ENCODE data around the gene LRPAP1.
"Not testable (repeated sequence)": the region's sequence is repeated elsewhere in the genome, so short reads cannot be mapped to it uniquely, and the experiment has no call there.

Gene LRPAP1

GRCh38 chr4:3513807-3514206, 18.4 kb downstream of the LRPAP1 start:
- no peak for DNase-seq
- in situ Hi-C loops (cut with HindIII; ENCODE audit: low pct_ligation_motif_present, low pct_unique_long_range_greater_than_20kb, low sequenced_read_pairs): no loop called here

DNA sequence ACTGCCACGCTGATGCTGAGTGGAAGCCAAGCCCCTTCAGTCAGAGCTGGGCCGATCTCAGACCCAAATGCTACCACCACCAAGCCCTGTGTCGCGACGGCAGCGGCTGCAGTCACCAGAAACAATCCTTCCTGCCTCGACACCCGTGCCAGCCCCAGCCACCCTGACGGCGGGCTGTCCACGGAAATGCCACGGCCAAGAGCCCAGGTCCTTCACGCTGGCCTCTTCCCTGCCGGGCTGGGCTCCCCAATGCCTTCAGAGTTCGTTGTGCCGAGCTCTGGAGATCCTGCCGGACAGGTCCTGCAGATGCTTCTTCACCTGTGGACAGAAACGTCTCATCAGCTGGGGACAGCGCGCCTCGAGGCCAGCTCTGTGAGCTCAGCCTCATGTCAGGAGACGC, 19.5 kb downstream of the LRPAP1 start:
- in situ Hi-C loops (cut with HindIII; ENCODE audit: low pct_ligation_motif_present, low pct_unique_long_range_greater_than_20kb, low sequenced_read_pairs): no loop called here
- DNase-seq: no peak

DNA sequence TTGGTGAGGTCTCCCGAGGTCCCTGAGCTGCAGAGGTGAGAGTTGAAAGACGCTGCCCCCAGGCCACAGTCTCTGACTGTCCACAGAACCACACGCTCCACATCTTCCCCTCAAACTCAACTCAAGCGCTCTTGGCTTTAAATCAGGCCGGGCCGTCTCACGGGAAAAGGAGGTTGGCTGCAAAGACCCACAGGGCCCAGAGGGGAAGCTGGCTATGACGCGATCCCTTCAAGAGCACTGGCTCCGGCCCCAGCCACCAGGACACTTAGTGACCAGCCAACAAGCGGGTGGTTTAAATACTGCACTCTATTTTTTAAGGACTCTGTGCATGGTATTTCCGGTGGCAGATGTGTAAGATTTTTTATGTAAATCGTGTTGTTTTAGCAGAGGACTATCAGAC, 19.9 kb downstream of the LRPAP1 start:
- in situ Hi-C loops (cut with HindIII; ENCODE audit: low pct_ligation_motif_present, low pct_unique_long_range_greater_than_20kb, low sequenced_read_pairs): no loop called here
- DNase-seq: no peak

DNA sequence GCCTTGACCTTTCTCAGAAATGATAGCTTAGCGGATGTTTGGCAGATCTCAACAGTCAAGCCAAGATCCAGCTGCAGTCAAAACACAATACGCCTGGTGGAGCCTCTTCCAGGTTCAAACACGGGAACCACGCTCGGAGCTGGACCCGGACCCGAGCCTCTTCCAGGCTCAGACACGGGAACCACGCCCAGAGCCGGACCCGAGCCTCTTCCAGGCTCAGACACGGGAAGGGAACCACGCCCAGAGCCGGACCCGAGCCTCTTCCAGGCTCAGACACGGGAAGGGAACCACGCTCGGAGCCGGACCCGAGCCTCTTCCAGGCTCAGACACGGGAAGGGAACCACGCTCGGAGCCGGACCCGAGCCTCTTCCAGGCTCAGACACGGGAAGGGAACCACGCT, 20.6 kb downstream of the LRPAP1 start:
- DNase-seq; in situ Hi-C loops (cut with HindIII; ENCODE audit: low pct_ligation_motif_present, low pct_unique_long_range_greater_than_20kb, low sequenced_read_pairs): not testable (repeated sequence)

GRCh38 chr4:3511187-3511586, 21.0 kb downstream of the LRPAP1 start:
- in situ Hi-C loops (cut with HindIII; ENCODE audit: low pct_ligation_motif_present, low pct_unique_long_range_greater_than_20kb, low sequenced_read_pairs): no loop called here

GRCh38 chr4:3510481-3510880, 21.7 kb downstream of the LRPAP1 start:
- in situ Hi-C loops (cut with HindIII; ENCODE audit: low pct_ligation_motif_present, low pct_unique_long_range_greater_than_20kb, low sequenced_read_pairs): no loop called here
- DNase-seq: no peak

More at GRCh38 chr4:3511187-3511586, 21.0 kb downstream of the LRPAP1 start:
- DNase-seq: no peak

DNA sequence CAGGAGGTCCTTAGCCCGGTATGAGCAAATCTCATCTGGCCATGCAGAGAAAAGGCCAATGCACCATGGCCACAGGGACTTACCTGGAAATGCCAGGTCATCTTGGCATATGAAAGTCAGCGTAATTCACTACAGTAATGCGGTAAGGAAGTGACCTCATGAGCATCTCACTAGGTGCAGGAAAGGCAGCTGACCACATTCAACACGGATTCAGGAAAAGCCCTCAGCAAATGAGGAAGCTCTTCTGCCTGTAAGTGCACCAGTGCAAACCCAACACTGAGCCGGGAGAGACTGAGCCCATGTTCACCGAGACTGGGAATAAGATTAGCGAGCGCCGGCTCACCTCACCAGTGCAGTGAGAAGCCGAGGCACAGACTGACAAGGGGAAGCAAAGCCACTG, 23.7 kb downstream of the LRPAP1 start:
- no peak for DNase-seq
- in situ Hi-C loops (cut with HindIII; ENCODE audit: low pct_ligation_motif_present, low pct_unique_long_range_greater_than_20kb, low sequenced_read_pairs): no loop called here

GRCh38 chr4:3505231-3505630, 27.0 kb downstream of the LRPAP1 start:
- in situ Hi-C loops (cut with HindIII; ENCODE audit: low pct_ligation_motif_present, low pct_unique_long_range_greater_than_20kb, low sequenced_read_pairs): no loop called here

DNA sequence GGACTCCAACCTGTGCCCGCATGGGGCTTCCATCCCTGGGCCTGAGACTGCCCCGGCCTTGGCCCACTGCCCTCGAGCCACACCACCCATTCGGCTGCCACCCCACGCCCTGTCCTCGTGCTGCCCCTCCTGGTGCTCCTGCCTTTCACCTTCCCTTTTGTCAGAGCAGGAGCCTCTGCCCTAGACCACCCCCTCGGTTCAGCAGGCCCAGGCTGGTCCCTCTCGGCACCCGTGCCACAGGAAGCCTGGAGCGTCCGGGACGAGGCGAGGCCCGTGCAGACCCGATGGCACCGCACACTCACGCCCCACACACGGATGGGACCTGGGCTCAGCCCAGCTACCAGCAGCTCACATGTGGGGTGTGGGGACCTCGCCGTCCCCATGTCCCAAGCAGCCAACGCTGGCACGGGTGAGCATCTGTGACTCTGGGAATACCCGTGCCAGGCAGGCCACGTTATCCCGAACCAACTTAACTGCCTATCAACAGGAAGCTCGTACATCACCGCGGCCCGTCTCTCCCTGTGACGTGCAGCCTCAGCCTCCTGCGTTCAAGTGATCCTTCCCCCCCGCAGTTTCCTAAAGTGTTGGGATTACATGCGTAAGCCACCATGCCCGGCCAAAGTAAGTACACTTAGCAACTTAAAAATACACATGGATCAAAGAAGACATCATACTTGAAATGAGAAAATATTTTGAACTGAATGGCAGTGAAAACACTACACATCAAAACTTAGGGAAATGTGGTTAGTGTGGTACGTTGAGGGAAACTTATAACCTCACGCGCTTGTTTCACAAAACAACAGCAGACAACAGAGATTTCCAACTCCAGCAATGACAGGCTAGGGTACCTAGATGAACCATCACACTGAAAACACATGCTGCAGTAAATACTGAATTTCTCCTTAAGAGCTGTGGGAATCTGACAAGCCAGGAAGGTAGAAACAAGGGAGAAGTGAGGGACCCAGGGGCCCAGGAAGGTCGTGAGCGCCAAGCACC, 29.0 kb downstream of the LRPAP1 start:
- in situ Hi-C loops (cut with HindIII; ENCODE audit: low pct_ligation_motif_present, low pct_unique_long_range_greater_than_20kb, low sequenced_read_pairs): no loop called here
- DNase-seq: no peak

More at GRCh38 chr4:3505231-3505630, 27.0 kb downstream of the LRPAP1 start:
- no peak for DNase-seq

- no peak for DNase-seq
- in situ Hi-C loops (cut with HindIII; ENCODE audit: low pct_ligation_motif_present, low pct_unique_long_range_greater_than_20kb, low sequenced_read_pairs): no loop called here
Observed at GRCh38 chr4:3501825-3502425, 30.3 kb downstream of the LRPAP1 start.

- in situ Hi-C loops (cut with HindIII; ENCODE audit: low pct_ligation_motif_present, low pct_unique_long_range_greater_than_20kb, low sequenced_read_pairs): no loop called here
- DNase-seq: no peak
Observed at GRCh38 chr4:3501126-3501824, 30.9 kb downstream of the LRPAP1 start.

GRCh38 chr4:3500634-3501101, 31.6 kb downstream of the LRPAP1 start:
- DNase-seq: no peak
- in situ Hi-C loops (cut with HindIII; ENCODE audit: low pct_ligation_motif_present, low pct_unique_long_range_greater_than_20kb, low sequenced_read_pairs): no loop called here

- in situ Hi-C loops (cut with HindIII; ENCODE audit: low pct_ligation_motif_present, low pct_unique_long_range_greater_than_20kb, low sequenced_read_pairs): no loop called here
- DNase-seq: no peak
Observed at GRCh38 chr4:3500111-3500510, 32.1 kb downstream of the LRPAP1 start.

DNA sequence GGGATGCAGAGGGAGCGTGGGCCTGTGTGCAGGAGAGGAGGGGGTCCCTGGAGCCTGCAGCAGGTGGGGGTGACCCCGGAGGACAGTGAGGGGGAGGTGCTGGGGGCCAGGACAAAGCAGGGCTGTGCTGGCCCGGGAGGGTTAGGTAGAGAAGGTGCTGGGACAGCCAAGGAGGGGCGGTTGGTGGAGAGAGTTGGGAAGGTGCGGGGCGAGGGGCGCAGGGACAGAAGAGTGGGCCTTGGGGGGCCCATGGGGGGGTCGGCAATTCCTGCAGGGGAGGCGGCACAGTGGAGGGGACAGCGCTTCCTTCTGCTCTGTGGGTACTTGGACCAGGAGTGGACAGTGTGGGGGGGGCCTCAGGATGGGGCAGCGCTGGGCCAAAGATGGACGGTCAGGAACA, 32.5 kb downstream of the LRPAP1 start:
- in situ Hi-C loops (cut with HindIII; ENCODE audit: low pct_ligation_motif_present, low pct_unique_long_range_greater_than_20kb, low sequenced_read_pairs): no loop called here
- no peak for DNase-seq

DNA sequence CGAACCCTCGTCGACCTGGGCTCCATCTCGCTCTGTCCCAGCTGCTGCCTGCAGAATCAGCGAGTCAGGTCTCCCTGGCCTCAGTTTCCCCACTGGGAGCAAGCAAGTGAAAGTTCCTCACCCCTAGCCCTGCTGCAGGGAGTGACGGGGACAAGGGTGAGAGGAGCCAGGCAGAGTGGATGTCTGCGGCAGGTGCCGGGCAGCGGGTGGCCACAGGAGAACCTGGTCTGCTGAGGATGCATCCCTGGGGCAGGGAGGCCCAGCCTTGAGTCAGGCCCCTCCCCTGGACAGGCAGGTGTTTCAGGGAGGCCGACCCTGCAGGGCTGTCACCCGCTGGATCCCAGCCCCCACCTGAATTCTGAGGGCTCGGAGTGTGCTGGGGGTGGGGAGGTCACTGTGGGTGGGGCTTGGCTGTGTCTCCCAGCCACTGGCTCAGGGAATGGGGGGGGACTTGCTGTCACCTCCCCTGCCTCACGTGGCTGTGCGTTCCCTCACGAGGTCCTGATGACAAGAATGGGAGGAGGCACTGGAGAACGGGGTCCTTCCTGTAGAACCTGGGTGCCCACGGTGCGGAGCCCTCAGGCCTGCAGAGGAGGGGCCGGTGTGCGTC, 33.2 kb downstream of the LRPAP1 start:
- in situ Hi-C loops (cut with HindIII; ENCODE audit: low pct_ligation_motif_present, low pct_unique_long_range_greater_than_20kb, low sequenced_read_pairs): no loop called here
- DNase-seq: no peak

- in situ Hi-C loops (cut with HindIII; ENCODE audit: low pct_ligation_motif_present, low pct_unique_long_range_greater_than_20kb, low sequenced_read_pairs): no loop called here
- DNase-seq: no peak
Observed at GRCh38 chr4:3498407-3498806, 33.8 kb downstream of the LRPAP1 start.

- in situ Hi-C loops (cut with HindIII; ENCODE audit: low pct_ligation_motif_present, low pct_unique_long_range_greater_than_20kb, low sequenced_read_pairs): no loop called here
Observed at GRCh38 chr4:3497523-3498389, 34.5 kb downstream of the LRPAP1 start.

DNA sequence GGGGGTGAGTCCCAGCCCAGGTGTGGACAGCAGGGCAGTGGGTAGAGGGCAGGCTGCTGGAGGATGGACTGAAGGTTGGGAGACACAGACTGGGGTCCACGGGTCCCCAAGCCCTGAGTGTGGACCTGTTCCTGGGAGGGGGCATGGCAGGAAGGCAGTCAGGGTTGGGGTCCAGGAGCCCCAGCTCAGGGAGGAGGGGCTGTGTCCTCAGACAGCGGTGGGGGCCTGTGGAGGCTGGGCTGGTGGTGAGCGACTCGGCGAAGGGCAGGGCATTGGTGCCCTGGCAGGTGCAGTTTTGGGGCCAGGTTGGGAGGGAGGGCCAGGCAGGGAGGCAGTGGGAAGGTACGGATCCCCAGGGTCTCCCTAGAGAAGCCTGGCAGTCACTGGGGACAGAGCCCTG, 35.1 kb downstream of the LRPAP1 start:
- in situ Hi-C loops (cut with HindIII; ENCODE audit: low pct_ligation_motif_present, low pct_unique_long_range_greater_than_20kb, low sequenced_read_pairs): no loop called here
- DNase-seq: no peak

More at GRCh38 chr4:3497523-3498389, 34.5 kb downstream of the LRPAP1 start:
- DNase-seq: no peak
